GM12878 (cell line): ENCODE measurements around the gene ITGA11. TPM values are rescaled to one million over a fixed set of nuclear protein-coding genes. Genes with fewer than 3 reads are reported as not detected.

Experiments used
- ATAC-seq: fragments of 200-7000 bp; cut with Tn5 transposase; 3 replicates; pipeline ENCODE4 v1.9.1; 2020; ENCODE audit warnings: mild to moderate bottlenecking, moderate library complexity
- BruUV-seq: library from RNA; stranded (reverse); fragments of 400-500 nt; replicated peaks from 2 replicates; lab custom pipeline; 2021; lab: Mats Ljungman, UMichigan
- CTCF ChIA-PET: fragments of 300-600 bp; sonication (Branson Sonifier 250); formaldehyde crosslinking; extraction: SDS; loops from one replicate; lab custom pipeline; 2021; ENCODE audit warnings: inconsistent platforms; lab: Yijun Ruan, JAX
- POLR2A ChIA-PET: fragments of 350-600 bp; formaldehyde crosslinking; extraction: SDS; loops from one replicate; lab custom pipeline; 2021; ENCODE audit warnings: inconsistent platforms; lab: Charles Lee
- RAD21 ChIA-PET: fragments of 300-600 bp; sonication (Branson Sonifier 250); formaldehyde crosslinking; loops from one replicate; lab custom pipeline; 2023; ENCODE audit warnings: antibody characterized with exemption; ENCODE audit not compliant: unreplicated experiment; lab: Charles Lee
- SMC1A ChIA-PET: fragments of 300-600 bp; sonication (Branson Sonifier 250); formaldehyde crosslinking; loops from one replicate; lab custom pipeline; 2023; ENCODE audit not compliant: unreplicated experiment, uncharacterized antibody; lab: Charles Lee
- DNase-seq: peaks from one replicate; pipeline ENCODE4 v3.0.0-alpha.2; 2011; ENCODE audit warnings: low read depth, low spot score
- FAIRE-seq: peaks from 3 replicates; lab custom pipeline; 2011; peaks lifted over from hg19 to GRCh38; lab: Jason Lieb, UNC
- H2AFZ ChIP-seq: 2 replicates; pipeline ENCODE4 v1.6.0; 2011; ENCODE audit warnings: low read depth, low read length, control low read depth; ENCODE audit not compliant: control insufficient read depth
- H3K27ac ChIP-seq: 2 replicates; pipeline ENCODE4 v1.5.1; 2011; ENCODE audit warnings: control low read depth; ENCODE audit not compliant: control insufficient read depth, insufficient read depth
- H3K27me3 ChIP-seq, 2 experiments: replicated peaks in 1 of 2; 2 replicates each; pipeline versions ENCODE4 v1.6.0 to v1.6.1; 2011; ENCODE audit warnings: low read length in 1 of 2; ENCODE audit not compliant: control insufficient read depth in 2 of 2, insufficient read depth in 2 of 2
- H3K36me3 ChIP-seq, 2 experiments: 2 replicates each; pipeline ENCODE4 v1.5.1; 2011; ENCODE audit warnings: low read length in 1 of 2; ENCODE audit not compliant: control insufficient read depth in 2 of 2, insufficient read depth in 2 of 2
- H3K4me1 ChIP-seq: 2 replicates; pipeline ENCODE4 v1.6.1; 2011; ENCODE audit warnings: mild to moderate bottlenecking, low read length, moderate library complexity, mixed read lengths; ENCODE audit not compliant: control insufficient read depth, insufficient read depth
- H3K4me2 ChIP-seq: 2 replicates; pipeline ENCODE4 v1.6.0; 2011; ENCODE audit warnings: control low read depth; ENCODE audit not compliant: control insufficient read depth, insufficient read depth
- H3K4me3 ChIP-seq: fragments of 200-600 bp; sonication (generic); 2 replicates; pipeline ENCODE4 v1.5.1; 2016
- H3K79me2 ChIP-seq: 2 replicates; pipeline ENCODE4 v1.6.0; 2011; ENCODE audit warnings: low read length; ENCODE audit not compliant: control insufficient read depth, insufficient read depth
- H3K9ac ChIP-seq: 2 replicates; pipeline ENCODE4 v1.8.0; 2011; ENCODE audit warnings: low read length, control low read depth, mixed read lengths; ENCODE audit not compliant: control insufficient read depth, insufficient read depth
- H3K9me3 ChIP-seq: replicated peaks from 3 replicates; pipeline ENCODE4 v1.5.1; 2011; ENCODE audit warnings: mild to moderate bottlenecking, low read length; ENCODE audit not compliant: control insufficient read depth, insufficient read depth
- H4K20me1 ChIP-seq: 2 replicates; pipeline ENCODE4 v1.6.0; 2011; ENCODE audit not compliant: control insufficient read depth, insufficient read depth
- CEBPB ChIP-seq, 2 experiments: fragments of 150-350 bp in 1 of 2; IDR thresholded peaks; 2 replicates each; pipeline ENCODE4 v1.6.1; 2012 to 2014; ENCODE audit warnings: low read depth in 2 of 2, low read length in 2 of 2, borderline replicate concordance in 1 of 2, inconsistent platforms in 1 of 2
- EED ChIP-seq: sonication (generic); IDR thresholded peaks from 2 replicates; pipeline ENCODE4 v1.6.1; 2016; ENCODE audit warnings: antibody characterized with exemption, low read depth
- HSF1 ChIP-seq: fragments of 150-350 bp; IDR thresholded peaks from 2 replicates; pipeline ENCODE4 v1.6.1; 2014; ENCODE audit warnings: mild to moderate bottlenecking, low read depth, low read length
- JUNB ChIP-seq: IDR thresholded peaks from 2 replicates; pipeline ENCODE4 v1.6.1; 2016; ENCODE audit warnings: antibody characterized with exemption, mild to moderate bottlenecking
- KAT2A ChIP-seq: conservative IDR thresholded peaks from 2 replicates; pipeline ENCODE4 v1.6.1; 2011; ENCODE audit warnings: low read depth, low read length; ENCODE audit not compliant: control insufficient read depth
- MYB ChIP-seq: fragments of 150-350 bp; IDR thresholded peaks from 2 replicates; pipeline ENCODE4 v1.6.1; 2014; ENCODE audit warnings: mild to moderate bottlenecking, low read depth, low read length, borderline replicate concordance
- NFYA ChIP-seq: IDR thresholded peaks from 2 replicates; pipeline ENCODE4 v1.6.1; 2011; ENCODE audit warnings: low read depth, mild to moderate bottlenecking, low read length, improper control_type of control experiment, borderline replicate concordance
- PAX5 ChIP-seq: IDR thresholded peaks from 2 replicates; pipeline ENCODE4 v1.6.1; 2011; ENCODE audit warnings: low read depth, low read length, borderline replicate concordance
- RAD51 ChIP-seq: fragments of 450-650 bp; IDR thresholded peaks from 2 replicates; pipeline ENCODE4 v1.6.1; 2016; ENCODE audit warnings: moderate library complexity, mild to moderate bottlenecking, inconsistent platforms
- SREBF1 ChIP-seq: IDR thresholded peaks from 2 replicates; pipeline ENCODE4 v1.6.1; 2012; ENCODE audit warnings: mild to moderate bottlenecking, low read length
- WGBS: methylation state at CpG from one replicate; pipeline ENCODE4 v1.1.6; 2016; ENCODE audit warnings: low lambda C conversion rate; ENCODE audit not compliant: insufficient replicate concordance, insufficient coverage; ENCODE audit errors: missing lambda C conversion rate; 5-methylcytosine and 5-hydroxymethylcytosine counted together
- in situ Hi-C: fragments of 300-500 bp; cut with MboI; formaldehyde crosslinking; loops from 9 replicates; pipeline ENCODE4 v1.14.3; 2018; ENCODE audit warnings: mixed read lengths
- intact Hi-C: fragments of 100-400 bp; cut with micrococcal nuclease; formaldehyde crosslinking; loops from one replicate; pipeline ENCODE4 v1.14.2; 2022; ENCODE audit not compliant: unreplicated experiment
- polyA plus RNA-seq, 11 experiments: library from polyadenylated mRNA; depleted of rRNA in 4 of 11; unstranded in 6 of 11; stranded (reverse) in 5 of 11; fragments of >200 nt; fragmentation: Nextera tagmentation in 4 of 11; fragmentation: Illumina TruSeq in 1 of 11; extraction: Ambion mirVana in 4 of 11; extraction: Trizol in 1 of 11; gene quantifications; 1 replicate in 1 of 11; 2 replicates in 10 of 11; pipeline versions ENCODE4 v1.2.1 to v1.2.3, GENCODE V29; 2011 to 2016; ENCODE audit warnings: inconsistent platforms in 2 of 11, missing spikeins in 2 of 11, low read depth in 1 of 11
- total RNA-seq, 4 experiments: library from RNA; depleted of rRNA in 3 of 4; stranded (reverse); fragments of >200 nt in 3 of 4; fragmentation: Illumina TruSeq in 1 of 4; extraction: Trizol in 1 of 4; gene quantifications; 2 replicates each; pipeline versions ENCODE4 v1.2.1 to v1.2.3, GENCODE V29; 2013 to 2021
- TF ChIP-seq, protein P1 (sequence below): IDR thresholded peaks from 2 replicates; pipeline ENCODE4 v1.6.1; 2011; ENCODE audit warnings: low read depth, low read length, improper control_type of control experiment, borderline replicate concordance

The ITGA11 gene
- total and polyA plus RNA-seq, 10 of the 15 experiments (the other 5 are each of a cell fraction or from before 2014, with no cell fraction given), result under 0.01 to 0.36 (median 0.13) TPM; not detected in 1

GRCh38 chr15:68305420-68305871, 126.5 kb downstream of the ITGA11 start:
- ChIA-PET SMC1A (interaction anchor here (0.9 to 2.6 kb wide), 4 partner anchors 11 to 52 kb away, joined by 3 to 30 read pairs (median 6); no protein-coding TSS in a partner anchor), POLR2A (no interaction called here), CTCF (interaction anchor here (1.0 to 6.0 kb wide), 5 partner anchors 10 to 369 kb away, joined by 3 to 114 read pairs (median 11); no protein-coding TSS in a partner anchor), RAD21 (interaction anchor here (1.1 to 1.6 kb wide), 2 partner anchors 53 to 369 kb away, joined by 3 to 7 read pairs; no protein-coding TSS in a partner anchor)
- TF ChIP-seq EED, result no peak
- TF ChIP-seq SREBF1, result no peak
- no peak for TF ChIP-seq RAD51
- no peak for TF ChIP-seq PAX5
- no peak for TF ChIP-seq JUNB
- no peak for TF ChIP-seq HSF1
- no peak for TF ChIP-seq MYB
- no peak for TF ChIP-seq NFYA
- TF ChIP-seq, protein P1, sequence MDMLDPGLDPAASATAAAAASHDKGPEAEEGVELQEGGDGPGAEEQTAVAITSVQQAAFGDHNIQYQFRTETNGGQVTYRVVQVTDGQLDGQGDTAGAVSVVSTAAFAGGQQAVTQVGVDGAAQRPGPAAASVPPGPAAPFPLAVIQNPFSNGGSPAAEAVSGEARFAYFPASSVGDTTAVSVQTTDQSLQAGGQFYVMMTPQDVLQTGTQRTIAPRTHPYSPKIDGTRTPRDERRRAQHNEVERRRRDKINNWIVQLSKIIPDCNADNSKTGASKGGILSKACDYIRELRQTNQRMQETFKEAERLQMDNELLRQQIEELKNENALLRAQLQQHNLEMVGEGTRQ, result no peak
- no peak for TF ChIP-seq CEBPB (IDR thresholded peaks at IDR 0.05; ENCODE audit: borderline replicate concordance in 1 of 2, low read depth in 2 of 2, low read length in 2 of 2)
- no peak for TF ChIP-seq KAT2A
- H2AFZ ChIP-seq, result no peak overlapping the region
- H3K4me3 ChIP-seq, result no peak overlapping the region
- peaks cover 4% of the 10 kb centered on the region for H3K4me1 ChIP-seq
- H4K20me1 ChIP-seq, result no peaks in the 10 kb centered on the region
- no peak overlapping the region for H3K9ac ChIP-seq
- no TSS peak for BruUV-seq
- no peak overlapping the region for H3K4me2 ChIP-seq
- DNase-seq (no peak), FAIRE-seq (no peak), ATAC-seq (no peak)
- H3K79me2 ChIP-seq, result no peaks in the 10 kb centered on the region
- intact Hi-C loops, result loop anchor here (5.0 kb wide), 2 partner anchors 247 to 572 kb away; no protein-coding TSS in a partner anchor
- no peaks in the 10 kb centered on the region for H3K9me3 ChIP-seq
- no peaks in the 10 kb centered on the region for H3K27me3 ChIP-seq
- H3K36me3 ChIP-seq, result no peaks in the 10 kb centered on the region; a peak in 1 of 4 replicates
- H3K27ac ChIP-seq, result no peak overlapping the region
- in situ Hi-C loops, result no loop called here
- WGBS, result 49% methylated on average over 6 of the region's 6 CpGs
